Measurements from ENCODE around the gene RGS12. TPM values are rescaled to one million over a fixed set of nuclear protein-coding genes. Genes with fewer than 3 reads are reported as not detected.
"Not testable (repeated sequence)": the region's sequence is repeated elsewhere in the genome, so short reads cannot be mapped to it uniquely, and the experiment has no call there.

Gene RGS12
- total RNA-seq, 1 donor from 2014 or later: 72.2 TPM

GRCh38 chr4:3295837-3296624 lies 3.2 kb downstream of the RGS12 start:
- FAIRE-seq: no peak
- no peak for DNase-seq (ENCODE audit: low spot score in 2 of 2)

GRCh38 chr4:3296651-3297050 lies 3.8 kb downstream of the RGS12 start:
- DNase-seq (ENCODE audit: low spot score in 2 of 2): no peak
- FAIRE-seq: no peak

GRCh38 chr4:3297066-3297859 lies 4.4 kb downstream of the RGS12 start:
- FAIRE-seq (no peak), DNase-seq (ENCODE audit: low spot score in 2 of 2) (no peak)

GRCh38 chr4:3299122-3299975 lies 6.5 kb downstream of the RGS12 start:
- FAIRE-seq (no peak), DNase-seq (ENCODE audit: low spot score in 2 of 2) (no peak)

GRCh38 chr4:3299976-3300671 lies 7.3 kb downstream of the RGS12 start:
- DNase-seq (ENCODE audit: low spot score in 2 of 2): no peak
- FAIRE-seq: no peak

GRCh38 chr4:3300882-3301281 lies 8.1 kb downstream of the RGS12 start:
- DNase-seq (ENCODE audit: low spot score in 2 of 2); FAIRE-seq: not testable (repeated sequence)

- FAIRE-seq: no peak
- no peak for DNase-seq (ENCODE audit: low spot score in 2 of 2)
These were observed 8.8 kb downstream of the RGS12 start for GRCh38 chr4:3301450-3302172.

- DNase-seq (ENCODE audit: low spot score in 2 of 2): no peak
- FAIRE-seq: no peak
These were observed 9.5 kb downstream of the RGS12 start for GRCh38 chr4:3302173-3302785.

- no peak for DNase-seq (ENCODE audit: low spot score in 2 of 2)
- FAIRE-seq: no peak
These were observed 10.2 kb downstream of the RGS12 start for GRCh38 chr4:3302786-3303564.

GRCh38 chr4:3303565-3303824 lies 10.7 kb downstream of the RGS12 start:
- DNase-seq (ENCODE audit: low spot score in 2 of 2) (no peak), FAIRE-seq (no peak)

- DNase-seq (ENCODE audit: low spot score in 2 of 2) (no peak), FAIRE-seq (no peak)
These were observed 11.3 kb downstream of the RGS12 start for GRCh38 chr4:3303923-3304710.

GRCh38 chr4:3304831-3305609 lies 12.2 kb downstream of the RGS12 start:
- DNase-seq (ENCODE audit: low spot score in 2 of 2): no peak

GRCh38 chr4:3305610-3306371 lies 13.0 kb downstream of the RGS12 start:
- FAIRE-seq: no peak
- DNase-seq (ENCODE audit: low spot score in 2 of 2): no peak

More at GRCh38 chr4:3304831-3305609, 12.2 kb downstream of the RGS12 start:
- no peak for FAIRE-seq

GRCh38 chr4:3306450-3306849 lies 13.6 kb downstream of the RGS12 start:
- DNase-seq (ENCODE audit: low spot score in 2 of 2): no peak
- FAIRE-seq: no peak

GRCh38 chr4:3307060-3307459 lies 14.2 kb downstream of the RGS12 start:
- FAIRE-seq (no peak), DNase-seq (ENCODE audit: low spot score in 2 of 2) (no peak)

- DNase-seq (ENCODE audit: low spot score in 2 of 2): no peak
- FAIRE-seq: no peak
These were observed 14.7 kb downstream of the RGS12 start for GRCh38 chr4:3307486-3307885.

Measured in frontal cortex (tissue), 4 donors.